Measurements from ENCODE around the gene KCNH6. TPM values are rescaled to one million over a fixed set of nuclear protein-coding genes. Genes with fewer than 3 reads are reported as not detected.
A peak's percentile ranks its signal among the peaks of the same experiment; 100 is the strongest.

KCNH6 gene
- polyA plus RNA-seq, 1 experiment = 0.10 TPM

DNA sequence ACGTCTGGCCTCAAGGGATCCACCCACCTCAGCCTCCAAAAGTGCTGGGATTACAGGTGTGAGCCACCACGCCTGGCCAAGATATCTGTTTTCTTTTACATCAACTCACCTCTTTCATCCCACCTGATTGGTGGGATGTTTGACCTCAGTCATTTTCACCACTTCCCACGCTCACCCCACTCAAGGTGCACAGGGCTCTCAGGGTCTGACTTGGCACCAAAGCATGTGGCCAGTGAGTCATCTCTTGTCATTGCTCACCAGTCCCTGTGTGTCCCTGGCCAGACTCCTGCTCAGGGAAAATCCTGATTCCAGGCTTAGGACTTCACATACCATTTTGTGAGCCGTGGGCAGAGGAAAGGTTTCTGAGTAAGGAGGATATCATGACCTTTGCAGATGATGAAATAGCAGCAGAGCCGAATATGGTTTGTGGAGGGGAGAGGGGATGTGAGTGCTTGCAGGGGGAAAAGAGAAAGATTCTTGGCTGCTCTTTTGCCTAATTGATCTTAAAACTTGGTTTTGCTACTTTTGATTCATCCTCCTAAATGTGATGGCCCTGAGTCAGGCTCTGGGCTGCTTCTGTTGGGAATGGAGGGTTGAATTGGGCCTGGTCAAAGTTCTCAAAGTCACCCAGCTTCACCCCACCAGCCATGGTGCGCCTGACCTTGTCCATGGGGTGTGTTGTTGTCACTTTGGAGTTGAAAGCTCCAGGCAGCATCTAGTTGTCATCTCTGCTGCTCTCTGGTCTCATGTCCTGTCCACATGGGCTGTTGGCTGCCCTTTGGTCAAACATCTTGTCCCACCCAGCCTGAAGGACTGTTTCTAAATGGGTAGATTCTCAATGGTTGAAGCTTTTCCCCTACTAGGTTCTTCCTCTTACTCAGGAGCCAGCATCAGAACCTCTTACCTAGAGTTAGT lies 6.0 kb upstream of the KCNH6 start:
- TF ChIP-seq, protein P1, sequence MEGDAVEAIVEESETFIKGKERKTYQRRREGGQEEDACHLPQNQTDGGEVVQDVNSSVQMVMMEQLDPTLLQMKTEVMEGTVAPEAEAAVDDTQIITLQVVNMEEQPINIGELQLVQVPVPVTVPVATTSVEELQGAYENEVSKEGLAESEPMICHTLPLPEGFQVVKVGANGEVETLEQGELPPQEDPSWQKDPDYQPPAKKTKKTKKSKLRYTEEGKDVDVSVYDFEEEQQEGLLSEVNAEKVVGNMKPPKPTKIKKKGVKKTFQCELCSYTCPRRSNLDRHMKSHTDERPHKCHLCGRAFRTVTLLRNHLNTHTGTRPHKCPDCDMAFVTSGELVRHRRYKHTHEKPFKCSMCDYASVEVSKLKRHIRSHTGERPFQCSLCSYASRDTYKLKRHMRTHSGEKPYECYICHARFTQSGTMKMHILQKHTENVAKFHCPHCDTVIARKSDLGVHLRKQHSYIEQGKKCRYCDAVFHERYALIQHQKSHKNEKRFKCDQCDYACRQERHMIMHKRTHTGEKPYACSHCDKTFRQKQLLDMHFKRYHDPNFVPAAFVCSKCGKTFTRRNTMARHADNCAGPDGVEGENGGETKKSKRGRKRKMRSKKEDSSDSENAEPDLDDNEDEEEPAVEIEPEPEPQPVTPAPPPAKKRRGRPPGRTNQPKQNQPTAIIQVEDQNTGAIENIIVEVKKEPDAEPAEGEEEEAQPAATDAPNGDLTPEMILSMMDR (IDR thresholded peaks at IDR 0.05; ENCODE audit: insufficient read depth, low read depth, low read length) = no peak
- no peaks in the 10 kb centered on the region for H3K36me3 ChIP-seq (ENCODE audit: control insufficient read depth, insufficient read depth, low read length)
- DNase-seq (ENCODE audit: low read depth) = peak; percentile 22
- no peak overlapping the region for H3K4me3 ChIP-seq (ENCODE audit: low read depth, low read length)
- CTCF ChIA-PET = interaction anchor here (1.4 kb wide), 1 partner anchor 92 kb away, joined by 3 read pairs; no protein-coding TSS in a partner anchor
- peaks cover 2% of the 10 kb centered on the region; the same call in 1 of the 2 replicates for H3K27me3 ChIP-seq (ENCODE audit: control insufficient read depth, insufficient read depth, low read length)
- POLR2A ChIA-PET = no interaction called here

DNA sequence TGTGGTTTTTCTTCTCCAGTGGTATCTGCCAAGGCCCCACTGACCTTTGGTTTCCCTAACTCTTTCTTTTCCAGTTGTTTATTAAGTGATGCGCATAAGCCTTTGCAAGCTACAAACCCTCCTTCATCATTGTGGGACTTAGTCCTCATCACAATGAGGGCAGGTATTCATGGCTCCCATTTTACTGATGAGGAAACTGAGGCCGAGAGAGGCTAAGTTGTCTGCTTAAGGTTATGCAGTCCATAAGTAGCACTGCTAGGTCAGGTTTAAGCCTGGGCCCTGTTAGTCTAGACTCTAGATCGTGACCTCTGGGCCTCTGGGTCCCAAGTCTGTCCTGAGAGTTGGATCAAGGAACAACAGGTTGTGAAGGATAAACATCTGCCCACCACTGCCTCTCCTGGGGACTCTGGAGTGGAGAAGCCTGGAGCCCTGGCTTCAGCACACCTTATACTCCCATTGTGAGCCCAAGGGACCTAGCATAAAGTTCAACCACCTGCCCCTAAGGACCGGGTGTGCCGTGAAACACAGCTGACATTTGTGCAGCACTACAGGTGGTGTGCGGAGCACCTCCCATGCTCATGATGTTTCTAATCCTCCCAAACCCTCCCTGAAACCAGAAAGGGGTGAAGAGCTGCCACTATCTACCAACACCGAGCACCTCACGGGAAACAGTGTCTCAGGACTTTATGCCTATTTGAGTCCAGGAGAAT lies 5.2 kb upstream of the KCNH6 start:
- DNase-seq (ENCODE audit: low read depth) = no peak
- ChIA-PET CTCF (interaction anchor here (1.4 kb wide), 1 partner anchor 92 kb away, joined by 3 read pairs; no protein-coding TSS in a partner anchor), POLR2A (no interaction called here)
- TF ChIP-seq, protein P1 (IDR thresholded peaks at IDR 0.05; ENCODE audit: insufficient read depth, low read depth, low read length) = no peak
- Histone ChIP-seq H3K4me3 (ENCODE audit: low read depth, low read length) (no peak overlapping the region), H3K27me3 (ENCODE audit: control insufficient read depth, insufficient read depth, low read length) (peaks cover 2% of the 10 kb centered on the region; the same call in 1 of the 2 replicates), H3K36me3 (ENCODE audit: control insufficient read depth, insufficient read depth, low read length) (no peaks in the 10 kb centered on the region)

DNA sequence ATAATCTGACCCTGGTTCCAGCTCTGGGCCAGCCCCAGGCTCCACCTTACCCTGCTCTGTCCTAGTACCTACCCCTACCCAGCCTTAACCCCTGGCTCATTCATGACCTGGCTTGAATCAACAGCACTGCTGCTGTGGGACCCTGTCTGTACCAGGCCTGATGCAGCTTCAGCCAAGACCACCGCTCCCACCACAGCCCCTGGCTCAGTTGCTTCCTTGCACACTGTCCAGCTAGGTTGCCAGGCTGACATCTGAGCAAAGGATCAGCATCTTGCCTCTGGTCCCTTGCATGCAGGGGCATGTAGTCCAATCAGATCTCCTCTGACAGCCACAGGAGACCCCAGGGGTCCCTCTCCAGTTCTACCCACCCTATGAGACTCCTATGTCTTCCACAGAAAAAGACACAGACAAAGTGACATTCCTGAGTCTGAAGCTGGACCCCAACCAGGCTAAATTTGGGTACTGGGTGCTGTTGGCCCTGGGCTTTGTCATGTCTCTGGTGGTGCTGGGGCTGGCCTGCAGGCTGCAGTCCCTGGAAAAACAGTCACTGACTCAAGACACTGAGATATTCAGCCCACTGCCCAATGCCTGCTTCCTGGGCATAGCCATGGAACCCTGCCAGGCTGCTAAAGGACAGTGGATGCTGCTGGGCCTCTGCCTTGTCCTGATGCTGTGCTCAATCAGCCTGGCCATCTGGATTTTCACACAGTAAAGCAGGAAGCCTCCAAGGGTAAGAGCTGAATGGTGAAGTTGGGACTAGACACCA lies 3.9 kb upstream of the KCNH6 start:
- CTCF ChIA-PET = interaction anchor here (1.4 kb wide), 1 partner anchor 94 kb away, joined by 3 read pairs; no protein-coding TSS in a partner anchor
- DNase-seq (ENCODE audit: low read depth) = no peak
- POLR2A ChIA-PET = no interaction called here
- TF ChIP-seq, protein P1 (IDR thresholded peaks at IDR 0.05; ENCODE audit: insufficient read depth, low read depth, low read length) = no peak
- no peaks in the 10 kb centered on the region for H3K36me3 ChIP-seq (ENCODE audit: control insufficient read depth, insufficient read depth, low read length)
- H3K4me3 ChIP-seq (ENCODE audit: low read depth, low read length) = no peak overlapping the region
- peaks cover 4% of the 10 kb centered on the region for H3K27me3 ChIP-seq (ENCODE audit: control insufficient read depth, insufficient read depth, low read length)

DNA sequence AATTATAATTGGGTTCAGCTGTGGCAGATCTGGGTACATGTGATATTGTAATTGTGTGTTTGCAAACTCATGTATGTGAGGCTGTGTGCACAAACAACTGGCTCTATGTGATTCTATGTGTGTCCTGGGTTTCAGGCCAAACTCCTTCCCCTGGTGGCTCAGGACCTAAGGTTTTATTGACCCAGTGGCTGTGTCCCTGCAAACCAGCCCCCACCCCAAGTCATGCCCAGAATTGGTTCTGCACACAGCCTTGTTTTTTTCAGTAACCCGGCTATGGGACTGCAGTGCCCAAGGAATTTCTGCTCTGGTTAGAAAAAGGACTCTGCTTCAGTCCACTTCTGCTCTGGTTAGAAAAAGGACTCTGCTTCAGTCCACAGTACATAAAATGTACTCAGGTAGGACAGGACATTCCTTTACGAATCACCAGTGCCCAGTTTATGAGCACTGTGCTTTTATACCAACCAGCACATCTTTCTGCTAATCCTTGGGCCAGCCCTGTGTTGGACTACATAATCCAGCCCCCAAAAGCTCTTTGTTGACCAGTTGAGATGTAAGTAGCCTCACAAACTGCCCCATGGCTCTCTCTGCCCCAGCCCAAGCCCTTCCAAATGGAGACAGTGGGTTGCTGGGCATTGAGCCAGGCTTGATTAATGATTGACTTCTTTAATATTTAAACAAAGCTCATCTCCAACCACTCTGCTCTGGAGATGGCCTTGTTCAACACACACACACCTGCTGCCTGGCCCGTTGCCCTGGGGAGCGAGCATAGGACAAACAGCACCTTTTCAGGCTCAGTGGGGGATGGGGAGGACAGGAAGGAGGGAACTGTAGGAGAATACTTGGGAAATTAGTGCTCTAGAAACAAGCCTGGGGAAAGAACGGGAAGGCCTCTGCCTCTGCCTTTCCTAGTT lies 2.9 kb upstream of the KCNH6 start:
- no peaks in the 10 kb centered on the region for H3K36me3 ChIP-seq (ENCODE audit: control insufficient read depth, insufficient read depth, low read length)
- ChIA-PET CTCF (no interaction called here), POLR2A (no interaction called here)
- H3K27me3 ChIP-seq (ENCODE audit: control insufficient read depth, insufficient read depth, low read length) = peaks cover 8% of the 10 kb centered on the region
- TF ChIP-seq, protein P1 (IDR thresholded peaks at IDR 0.05; ENCODE audit: insufficient read depth, low read depth, low read length) = no peak
- DNase-seq (ENCODE audit: low read depth) = no peak
- H3K4me3 ChIP-seq (ENCODE audit: low read depth, low read length) = no peak overlapping the region
